GM23338 (cell line): ENCODE data around the gene ROPN1L. TPM values are rescaled to one million over a fixed set of nuclear protein-coding genes. Genes with fewer than 3 reads are reported as not detected.

Experiments used
- ATAC-seq: fragments of 200-7000 bp; cut with Tn5 transposase; 3 replicates; pipeline ENCODE4 v1.9.1; 2020
- DNase-seq: peaks from one replicate; pipeline ENCODE4 v3.0.0-alpha.2; 2015; ENCODE audit warnings: low spot score
- H2AFZ ChIP-seq: fragments of 200-600 bp; sonication (generic); 2 replicates; pipeline ENCODE4 v1.8.0; 2016; ENCODE audit warnings: antibody characterized with exemption, mild to moderate bottlenecking, moderate library complexity
- H3F3A ChIP-seq: fragments of 200-600 bp; sonication (generic); replicated peaks from 2 replicates; pipeline ENCODE4 v1.8.0; 2017; ENCODE audit warnings: antibody characterized with exemption, mixed run types, low read depth
- H3K27ac ChIP-seq: fragments of 200-600 bp; sonication (generic); 2 replicates; pipeline ENCODE4 v1.6.1; 2016; ENCODE audit warnings: low read depth
- H3K27me3 ChIP-seq: fragments of 200-600 bp; sonication (generic); 2 replicates; pipeline ENCODE4 v1.8.0; 2016; ENCODE audit warnings: mild to moderate bottlenecking, mixed run types, moderate library complexity; ENCODE audit not compliant: insufficient read depth
- H3K36me3 ChIP-seq: fragments of 200-600 bp; sonication (generic); 2 replicates; pipeline ENCODE4 v1.8.0; 2016; ENCODE audit warnings: mild to moderate bottlenecking; ENCODE audit not compliant: insufficient read depth
- H3K4me1 ChIP-seq: fragments of 200-600 bp; sonication (generic); 2 replicates; pipeline ENCODE4 v1.8.0; 2016; ENCODE audit warnings: mild to moderate bottlenecking, moderate library complexity; ENCODE audit not compliant: insufficient read depth
- H3K4me2 ChIP-seq: fragments of 200-600 bp; sonication (generic); 2 replicates; pipeline ENCODE4 v1.7.1; 2017; ENCODE audit warnings: mixed run types
- H3K4me3 ChIP-seq: fragments of 200-600 bp; sonication (generic); 2 replicates; pipeline ENCODE4 v1.6.1; 2016; ENCODE audit warnings: mixed run types
- H3K79me2 ChIP-seq: fragments of 200-600 bp; sonication (generic); replicated peaks from 2 replicates; pipeline ENCODE4 v1.8.0; 2017; ENCODE audit warnings: mild to moderate bottlenecking; ENCODE audit not compliant: insufficient read depth
- H3K9me2 ChIP-seq: fragments of 200-600 bp; sonication (generic); 2 replicates; pipeline ENCODE4 v1.8.0; 2017; ENCODE audit not compliant: insufficient read depth
- H4K20me1 ChIP-seq: fragments of 200-600 bp; sonication (generic); replicated peaks from 2 replicates; pipeline ENCODE4 v1.8.0; 2017; ENCODE audit warnings: mild to moderate bottlenecking; ENCODE audit not compliant: insufficient read depth
- H3K27ac Mint-ChIP-seq: 2 replicates; pipeline ENCODE4 v1.8.0; 2020; ENCODE audit warnings: inconsistent platforms, mild to moderate bottlenecking, moderate library complexity, mixed read lengths
- H3K27me3 Mint-ChIP-seq: 3 replicates; pipeline ENCODE4 v1.8.0; 2022; ENCODE audit warnings: low read depth, mild to moderate bottlenecking, moderate library complexity, mixed read lengths, inconsistent platforms; ENCODE audit not compliant: insufficient read depth, poor library complexity
- H3K36me3 Mint-ChIP-seq: 3 replicates; pipeline ENCODE4 v1.8.0; 2021; ENCODE audit warnings: low read depth, mild to moderate bottlenecking, inconsistent platforms, moderate library complexity, mixed read lengths
- H3K4me1 Mint-ChIP-seq: 3 replicates; pipeline ENCODE4 v1.8.0; 2020; ENCODE audit warnings: mild to moderate bottlenecking, inconsistent platforms, mixed read lengths
- H3K4me3 Mint-ChIP-seq: 3 replicates; pipeline ENCODE4 v1.8.0; 2021; ENCODE audit warnings: moderate library complexity, mild to moderate bottlenecking, inconsistent platforms, mixed read lengths
- H3K9me3 Mint-ChIP-seq: 3 replicates; pipeline ENCODE4 v1.8.0; 2020; ENCODE audit warnings: moderate library complexity, mild to moderate bottlenecking, inconsistent platforms, mixed read lengths
- CREB1 ChIP-seq: fragments of 250-450 bp; sonication (Bioruptor Pico); IDR thresholded peaks from 2 replicates; pipeline ENCODE4 v1.5.0; 2020; ENCODE audit warnings: low read depth, mild to moderate bottlenecking, moderate library complexity
- EZH2 ChIP-seq: fragments of 200-600 bp; sonication (generic); IDR thresholded peaks from one replicate; pipeline ENCODE4 v1.8.0; 2017; ENCODE audit warnings: antibody characterized with exemption, mild to moderate bottlenecking, low read depth; ENCODE audit not compliant: unreplicated experiment
- JUNB ChIP-seq: IDR thresholded peaks from one replicate; pipeline ENCODE4 v1.6.1; 2016; ENCODE audit warnings: antibody characterized with exemption; ENCODE audit not compliant: unreplicated experiment
- NANOG ChIP-seq: IDR thresholded peaks from 2 replicates; pipeline ENCODE4 v1.6.1; 2016; ENCODE audit warnings: antibody characterized with exemption, borderline replicate concordance
- STAT1 ChIP-seq: IDR thresholded peaks from one replicate; pipeline ENCODE4 v1.6.1; 2016; ENCODE audit warnings: antibody characterized with exemption; ENCODE audit not compliant: unreplicated experiment
- ZNF114 ChIP-seq: fragments of 250-450 bp; sonication (Bioruptor Pico); IDR thresholded peaks from 2 replicates; pipeline ENCODE4 v1.5.0; 2020; ENCODE audit warnings: mild to moderate bottlenecking, moderate library complexity
- ZNF331 ChIP-seq: fragments of 250-450 bp; sonication (Bioruptor Pico); IDR thresholded peaks from 2 replicates; pipeline ENCODE4 v1.5.0; 2020; ENCODE audit warnings: low read depth, mild to moderate bottlenecking, moderate library complexity
- polyA plus RNA-seq: library from polyadenylated mRNA; unstranded; fragments of >200 nt; fragmentation: Nextera tagmentation; extraction: Ambion mirVana; gene quantifications from 2 replicates; pipeline ENCODE4 v1.2.1, GENCODE V29; 2016
- total RNA-seq: library from RNA; depleted of rRNA; stranded (reverse); fragments of >200 nt; shearing (Covaris generic); gene quantifications from 2 replicates; pipeline ENCODE4 v1.2.3, GENCODE V29; 2014
- TF ChIP-seq, protein P1 (sequence below), 2 experiments: fragments of 200-600 bp in 1 of 2; sonication (generic) in 1 of 2; conservative IDR thresholded peaks; 2 replicates each; pipeline versions ENCODE4 v1.5.1 to v1.6.1; 2016 to 2017; ENCODE audit warnings: antibody characterized with exemption in 2 of 2, low read depth in 2 of 2, mild to moderate bottlenecking in 2 of 2, moderate library complexity in 1 of 2
- TF ChIP-seq, protein P2 (sequence below): IDR thresholded peaks from 2 replicates; pipeline ENCODE4 v1.6.1; 2016; ENCODE audit warnings: antibody characterized with exemption
- TF ChIP-seq, protein P3 (sequence below): fragments of 250-450 bp; sonication (Bioruptor Pico); IDR thresholded peaks from 2 replicates; pipeline ENCODE4 v1.5.0; 2020; ENCODE audit warnings: mild to moderate bottlenecking, moderate library complexity

Gene ROPN1L
- total and polyA plus RNA-seq, 2 experiments from 2014 or later, result 0.57 TPM; not detected in 1

DNA sequence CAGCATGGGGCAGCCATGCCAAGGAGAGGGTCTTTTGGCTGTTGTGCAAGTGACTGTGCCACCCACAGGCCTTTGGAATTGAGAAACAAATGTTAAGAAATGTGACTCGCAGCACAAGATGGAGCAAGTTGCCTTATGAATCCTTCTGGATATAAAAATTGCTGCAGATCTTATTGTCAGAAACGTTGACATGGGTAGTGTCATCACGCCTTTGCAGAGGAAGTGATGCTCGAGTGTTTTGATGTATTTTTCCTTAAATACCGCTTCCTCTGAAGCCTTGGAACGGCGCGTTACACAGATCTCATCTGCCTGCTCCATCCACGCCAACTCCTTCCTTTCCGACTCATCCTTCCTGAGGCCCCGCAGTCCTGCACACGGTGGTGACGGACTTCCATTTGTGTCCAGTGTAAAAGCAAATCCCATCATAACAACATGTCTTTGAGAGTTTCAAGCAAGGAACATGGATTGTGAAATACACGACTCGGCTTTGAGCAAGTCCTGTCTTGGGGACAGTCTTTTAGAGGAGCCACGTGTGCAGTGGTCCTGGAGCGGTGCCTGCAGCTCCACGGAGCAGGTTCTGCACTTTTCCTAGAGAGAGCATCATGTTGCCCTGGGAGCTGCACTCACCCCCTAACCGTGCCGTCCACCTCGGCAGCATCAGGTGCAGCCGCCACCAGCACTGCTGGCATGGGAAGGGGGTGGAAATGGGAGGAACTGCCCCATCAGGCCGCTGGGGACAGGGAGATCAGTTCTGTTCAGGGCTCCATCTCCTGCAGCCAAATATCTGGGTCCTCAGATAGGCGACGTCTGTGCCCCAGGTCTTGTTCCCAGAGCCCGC lies 15.1 kb downstream of the ROPN1L start (continued):
- TF ChIP-seq, protein P1, sequence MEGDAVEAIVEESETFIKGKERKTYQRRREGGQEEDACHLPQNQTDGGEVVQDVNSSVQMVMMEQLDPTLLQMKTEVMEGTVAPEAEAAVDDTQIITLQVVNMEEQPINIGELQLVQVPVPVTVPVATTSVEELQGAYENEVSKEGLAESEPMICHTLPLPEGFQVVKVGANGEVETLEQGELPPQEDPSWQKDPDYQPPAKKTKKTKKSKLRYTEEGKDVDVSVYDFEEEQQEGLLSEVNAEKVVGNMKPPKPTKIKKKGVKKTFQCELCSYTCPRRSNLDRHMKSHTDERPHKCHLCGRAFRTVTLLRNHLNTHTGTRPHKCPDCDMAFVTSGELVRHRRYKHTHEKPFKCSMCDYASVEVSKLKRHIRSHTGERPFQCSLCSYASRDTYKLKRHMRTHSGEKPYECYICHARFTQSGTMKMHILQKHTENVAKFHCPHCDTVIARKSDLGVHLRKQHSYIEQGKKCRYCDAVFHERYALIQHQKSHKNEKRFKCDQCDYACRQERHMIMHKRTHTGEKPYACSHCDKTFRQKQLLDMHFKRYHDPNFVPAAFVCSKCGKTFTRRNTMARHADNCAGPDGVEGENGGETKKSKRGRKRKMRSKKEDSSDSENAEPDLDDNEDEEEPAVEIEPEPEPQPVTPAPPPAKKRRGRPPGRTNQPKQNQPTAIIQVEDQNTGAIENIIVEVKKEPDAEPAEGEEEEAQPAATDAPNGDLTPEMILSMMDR (conservative IDR thresholded peaks at IDR 0.05; ENCODE audit: low read depth in 2 of 2), result no peak
- no peak for TF ChIP-seq NANOG
- no peak for TF ChIP-seq CREB1 (CRISPR knock-in tag)
- no peak for TF ChIP-seq EZH2
- no peak for TF ChIP-seq ZNF331
- no peak for TF ChIP-seq JUNB

DNA sequence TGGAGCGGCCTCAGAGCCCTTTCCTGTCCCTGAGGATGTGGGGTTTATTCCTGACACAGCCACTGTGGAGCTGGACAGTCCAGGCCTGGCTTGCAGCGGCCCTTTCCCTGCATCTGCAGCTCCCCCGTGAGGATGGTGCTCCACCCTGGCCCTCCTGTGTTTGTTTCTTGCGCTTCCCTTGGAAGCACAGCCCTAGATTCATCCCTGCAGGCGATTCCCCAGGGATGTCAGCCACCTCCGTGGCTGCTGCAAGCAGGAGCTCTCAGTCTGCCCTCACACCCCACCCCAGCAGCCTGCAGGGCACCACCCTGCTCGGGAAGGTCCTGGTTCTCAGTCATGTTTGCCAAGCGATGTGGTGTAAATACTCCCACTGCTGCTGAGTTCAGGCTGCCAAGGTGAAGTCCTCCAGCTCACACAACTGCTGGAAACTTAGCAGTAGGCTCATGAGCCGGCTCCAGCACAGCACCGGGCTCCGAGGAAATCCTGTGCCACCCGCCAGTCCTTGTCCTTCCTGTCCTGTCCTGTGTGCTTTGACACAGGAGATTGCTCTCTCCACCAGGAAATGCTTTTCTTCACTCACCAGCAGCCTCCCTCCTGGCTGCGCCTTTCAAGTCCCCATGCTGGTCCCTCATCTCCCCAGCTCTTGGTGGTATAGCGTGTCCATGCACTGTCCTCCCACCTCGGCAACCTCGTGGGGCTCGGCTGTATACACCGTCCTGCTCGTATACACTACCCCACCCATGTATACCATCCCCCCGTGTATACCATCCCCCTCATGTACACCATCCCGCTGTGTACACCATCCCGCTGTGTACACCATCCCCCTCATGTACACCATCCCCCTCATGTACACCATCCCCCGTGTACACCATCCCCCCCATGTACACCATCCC lies 16.2 kb downstream of the ROPN1L start:
- ATAC-seq (peak; percentile 15), DNase-seq (peak; percentile 23)
- no peaks in the 10 kb centered on the region for H3K9me2 ChIP-seq
- 0 out of 2 replicates have a peak, but pooled peaks cover 2% of the 10 kb centered on the region for H3F3A ChIP-seq
- no peak overlapping the region for H3K27ac ChIP-seq
- H3K9me3 Mint-ChIP-seq, result no peaks in the 10 kb centered on the region
- TF ChIP-seq STAT1, result no peak
- TF ChIP-seq, protein P2, sequence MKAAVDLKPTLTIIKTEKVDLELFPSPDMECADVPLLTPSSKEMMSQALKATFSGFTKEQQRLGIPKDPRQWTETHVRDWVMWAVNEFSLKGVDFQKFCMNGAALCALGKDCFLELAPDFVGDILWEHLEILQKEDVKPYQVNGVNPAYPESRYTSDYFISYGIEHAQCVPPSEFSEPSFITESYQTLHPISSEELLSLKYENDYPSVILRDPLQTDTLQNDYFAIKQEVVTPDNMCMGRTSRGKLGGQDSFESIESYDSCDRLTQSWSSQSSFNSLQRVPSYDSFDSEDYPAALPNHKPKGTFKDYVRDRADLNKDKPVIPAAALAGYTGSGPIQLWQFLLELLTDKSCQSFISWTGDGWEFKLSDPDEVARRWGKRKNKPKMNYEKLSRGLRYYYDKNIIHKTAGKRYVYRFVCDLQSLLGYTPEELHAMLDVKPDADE, result no peak
- TF ChIP-seq EZH2, result no peak
- no peak for TF ChIP-seq NANOG
- TF ChIP-seq, protein P1 (conservative IDR thresholded peaks at IDR 0.05; ENCODE audit: low read depth in 2 of 2), result peak in 1 of 2 experiments; percentile 36; a peak in 2 of 4 replicates
- no peak for TF ChIP-seq ZNF114
- TF ChIP-seq, protein P3, sequence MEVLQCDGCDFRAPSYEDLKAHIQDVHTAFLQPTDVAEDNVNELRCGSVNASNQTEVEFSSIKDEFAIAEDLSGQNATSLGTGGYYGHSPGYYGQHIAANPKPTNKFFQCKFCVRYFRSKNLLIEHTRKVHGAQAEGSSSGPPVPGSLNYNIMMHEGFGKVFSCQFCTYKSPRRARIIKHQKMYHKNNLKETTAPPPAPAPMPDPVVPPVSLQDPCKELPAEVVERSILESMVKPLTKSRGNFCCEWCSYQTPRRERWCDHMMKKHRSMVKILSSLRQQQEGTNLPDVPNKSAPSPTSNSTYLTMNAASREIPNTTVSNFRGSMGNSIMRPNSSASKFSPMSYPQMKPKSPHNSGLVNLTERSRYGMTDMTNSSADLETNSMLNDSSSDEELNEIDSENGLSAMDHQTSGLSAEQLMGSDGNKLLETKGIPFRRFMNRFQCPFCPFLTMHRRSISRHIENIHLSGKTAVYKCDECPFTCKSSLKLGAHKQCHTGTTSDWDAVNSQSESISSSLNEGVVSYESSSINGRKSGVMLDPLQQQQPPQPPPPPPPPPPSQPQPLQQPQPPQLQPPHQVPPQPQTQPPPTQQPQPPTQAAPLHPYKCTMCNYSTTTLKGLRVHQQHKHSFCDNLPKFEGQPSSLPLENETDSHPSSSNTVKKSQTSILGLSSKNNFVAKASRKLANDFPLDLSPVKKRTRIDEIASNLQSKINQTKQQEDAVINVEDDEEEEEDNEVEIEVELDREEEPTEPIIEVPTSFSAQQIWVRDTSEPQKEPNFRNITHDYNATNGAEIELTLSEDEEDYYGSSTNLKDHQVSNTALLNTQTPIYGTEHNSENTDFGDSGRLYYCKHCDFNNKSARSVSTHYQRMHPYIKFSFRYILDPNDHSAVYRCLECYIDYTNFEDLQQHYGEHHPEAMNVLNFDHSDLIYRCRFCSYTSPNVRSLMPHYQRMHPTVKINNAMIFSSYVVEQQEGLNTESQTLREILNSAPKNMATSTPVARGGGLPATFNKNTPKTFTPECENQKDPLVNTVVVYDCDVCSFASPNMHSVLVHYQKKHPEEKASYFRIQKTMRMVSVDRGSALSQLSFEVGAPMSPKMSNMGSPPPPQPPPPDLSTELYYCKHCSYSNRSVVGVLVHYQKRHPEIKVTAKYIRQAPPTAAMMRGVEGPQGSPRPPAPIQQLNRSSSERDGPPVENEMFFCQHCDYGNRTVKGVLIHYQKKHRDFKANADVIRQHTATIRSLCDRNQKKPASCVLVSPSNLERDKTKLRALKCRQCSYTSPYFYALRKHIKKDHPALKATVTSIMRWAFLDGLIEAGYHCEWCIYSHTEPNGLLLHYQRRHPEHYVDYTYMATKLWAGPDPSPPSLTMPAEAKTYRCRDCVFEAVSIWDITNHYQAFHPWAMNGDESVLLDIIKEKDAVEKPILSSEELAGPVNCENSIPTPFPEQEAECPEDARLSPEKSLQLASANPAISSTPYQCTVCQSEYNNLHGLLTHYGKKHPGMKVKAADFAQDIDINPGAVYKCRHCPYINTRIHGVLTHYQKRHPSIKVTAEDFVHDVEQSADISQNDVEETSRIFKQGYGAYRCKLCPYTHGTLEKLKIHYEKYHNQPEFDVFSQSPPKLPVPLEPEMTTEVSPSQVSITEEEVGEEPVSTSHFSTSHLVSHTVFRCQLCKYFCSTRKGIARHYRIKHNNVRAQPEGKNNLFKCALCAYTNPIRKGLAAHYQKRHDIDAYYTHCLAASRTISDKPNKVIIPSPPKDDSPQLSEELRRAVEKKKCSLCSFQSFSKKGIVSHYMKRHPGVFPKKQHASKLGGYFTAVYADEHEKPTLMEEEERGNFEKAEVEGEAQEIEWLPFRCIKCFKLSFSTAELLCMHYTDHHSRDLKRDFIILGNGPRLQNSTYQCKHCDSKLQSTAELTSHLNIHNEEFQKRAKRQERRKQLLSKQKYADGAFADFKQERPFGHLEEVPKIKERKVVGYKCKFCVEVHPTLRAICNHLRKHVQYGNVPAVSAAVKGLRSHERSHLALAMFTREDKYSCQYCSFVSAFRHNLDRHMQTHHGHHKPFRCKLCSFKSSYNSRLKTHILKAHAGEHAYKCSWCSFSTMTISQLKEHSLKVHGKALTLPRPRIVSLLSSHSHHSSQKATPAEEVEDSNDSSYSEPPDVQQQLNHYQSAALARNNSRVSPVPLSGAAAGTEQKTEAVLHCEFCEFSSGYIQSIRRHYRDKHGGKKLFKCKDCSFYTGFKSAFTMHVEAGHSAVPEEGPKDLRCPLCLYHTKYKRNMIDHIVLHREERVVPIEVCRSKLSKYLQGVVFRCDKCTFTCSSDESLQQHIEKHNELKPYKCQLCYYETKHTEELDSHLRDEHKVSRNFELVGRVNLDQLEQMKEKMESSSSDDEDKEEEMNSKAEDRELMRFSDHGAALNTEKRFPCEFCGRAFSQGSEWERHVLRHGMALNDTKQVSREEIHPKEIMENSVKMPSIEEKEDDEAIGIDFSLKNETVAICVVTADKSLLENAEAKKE (CRISPR knock-in tag), result no peak
- H3K27me3 ChIP-seq, result no peaks in the 10 kb centered on the region
- no peak overlapping the region for H3K4me3 ChIP-seq
- H2AFZ ChIP-seq, result peak overlapping the region; percentile 43; the same call in 1 of the 2 replicates
- H3K4me2 ChIP-seq, result no peak overlapping the region
- peaks cover 5% of the 10 kb centered on the region for H3K27me3 Mint-ChIP-seq
- no peaks in the 10 kb centered on the region for H3K36me3 Mint-ChIP-seq
- no peaks in the 10 kb centered on the region for H3K79me2 ChIP-seq
- peaks cover 41% of the 10 kb centered on the region for H3K4me1 Mint-ChIP-seq
- no peak overlapping the region for H3K4me3 Mint-ChIP-seq
- no peaks in the 10 kb centered on the region for H4K20me1 ChIP-seq
- H3K27ac Mint-ChIP-seq, result no peak overlapping the region
- no peaks in the 10 kb centered on the region for H3K36me3 ChIP-seq
- peaks cover 7% of the 10 kb centered on the region; the same call in 1 of the 2 replicates for H3K4me1 ChIP-seq
